ENCODE data around the gene TIMP2. TPM values are rescaled to one million over a fixed set of nuclear protein-coding genes. Genes with fewer than 3 reads are reported as not detected.

TIMP2 gene
- total and polyA plus RNA-seq, 4 donors: 47.5 to 176 (median 91.9) TPM

- Histone ChIP-seq H3K36me3 (ENCODE audit: control insufficient read depth in 4 of 4, insufficient read depth in 4 of 4, low read length in 4 of 4) (peaks cover 0 to 10% (median 6%) of the 10 kb centered on the region in 4 donors), H3K27me3 (ENCODE audit: control insufficient read depth in 3 of 3, insufficient read depth in 3 of 3, low read length in 2 of 3) (no peaks in the 10 kb centered on the region), H3K9ac (ENCODE audit: insufficient read depth in 1 of 2, low read length in 2 of 2) (no peak overlapping the region), H3K27ac (ENCODE audit: low read depth in 1 of 2, low read length in 1 of 2) (no peak overlapping the region), H3K4me1 (ENCODE audit: control insufficient read depth in 5 of 5, insufficient read depth in 5 of 5, low read length in 5 of 5) (peaks cover 0 to 16% (median 6%) of the 10 kb centered on the region in 5 donors), H3K4me3 (no peak overlapping the region), H3K9me3 (ENCODE audit: control insufficient read depth in 4 of 4, insufficient read depth in 3 of 4, low read length in 3 of 4) (no peaks in the 10 kb centered on the region)
- DNase-seq (no peak), ATAC-seq (ENCODE audit: insufficient read depth, low FRiP score) (no peak)
- TF ChIP-seq CTCF (IDR thresholded peaks at IDR 0.05; ENCODE audit: control extremely low read depth, extremely low read depth): no peak
- WGBS, 2 donors: 96 to 98% methylated on average over 10 of the region's 10 CpGs
These were observed 23.4 kb downstream of the TIMP2 start for GRCh38 chr17:78901806-78902205.

GRCh38 chr17:78900816-78901215 is 24.4 kb downstream of the TIMP2 start:
- Histone ChIP-seq H3K9me3 (ENCODE audit: control insufficient read depth in 4 of 4, insufficient read depth in 3 of 4, low read length in 3 of 4) (no peaks in the 10 kb centered on the region), H3K4me1 (ENCODE audit: control insufficient read depth in 5 of 5, insufficient read depth in 5 of 5, low read length in 5 of 5) (peaks cover 2 to 22% (median 6%) of the 10 kb centered on the region in 5 donors), H3K36me3 (ENCODE audit: control insufficient read depth in 4 of 4, insufficient read depth in 4 of 4, low read length in 4 of 4) (peaks cover 0 to 10% (median 6%) of the 10 kb centered on the region in 4 donors), H3K27me3 (ENCODE audit: control insufficient read depth in 3 of 3, insufficient read depth in 3 of 3, low read length in 2 of 3) (no peaks in the 10 kb centered on the region), H3K4me3 (no peak overlapping the region), H3K9ac (ENCODE audit: insufficient read depth in 1 of 2, low read length in 2 of 2) (no peak overlapping the region), H3K27ac (ENCODE audit: low read depth in 1 of 2, low read length in 1 of 2) (no peak overlapping the region)
- DNase-seq (no peak), ATAC-seq (ENCODE audit: insufficient read depth, low FRiP score) (no peak)
- 92 to 93% methylated on average over 29 of the region's 29 CpGs for WGBS, 2 donors
- TF ChIP-seq CTCF (IDR thresholded peaks at IDR 0.05; ENCODE audit: control extremely low read depth, extremely low read depth): no peak

- no peaks in the 10 kb centered on the region for H3K27me3 ChIP-seq (ENCODE audit: control insufficient read depth in 3 of 3, insufficient read depth in 3 of 3, low read length in 2 of 3)
- peak; percentile 38 for ATAC-seq (ENCODE audit: insufficient read depth, low FRiP score)
- peaks cover 0 to 10% (median 6%) of the 10 kb centered on the region in 4 donors for H3K36me3 ChIP-seq (ENCODE audit: control insufficient read depth in 4 of 4, insufficient read depth in 4 of 4, low read length in 4 of 4)
- TF ChIP-seq CTCF (IDR thresholded peaks at IDR 0.05; ENCODE audit: control extremely low read depth, extremely low read depth): no peak
- no peak for DNase-seq
- peaks cover 2 to 22% (median 7%) of the 10 kb centered on the region in 5 donors for H3K4me1 ChIP-seq (ENCODE audit: control insufficient read depth in 5 of 5, insufficient read depth in 5 of 5, low read length in 5 of 5)
- H3K9me3 ChIP-seq (ENCODE audit: control insufficient read depth in 4 of 4, insufficient read depth in 3 of 4, low read length in 3 of 4): no peaks in the 10 kb centered on the region
- H3K9ac ChIP-seq (ENCODE audit: insufficient read depth in 1 of 2, low read length in 2 of 2): no peak overlapping the region
- H3K27ac ChIP-seq (ENCODE audit: low read depth in 1 of 2, low read length in 1 of 2): peak overlapping the region in 1 of 2 donors; percentile 39
- no peak overlapping the region for H3K4me3 ChIP-seq
- 65 to 84% methylated on average over 18 of the region's 18 CpGs for WGBS, 2 donors
These were observed 25.6 kb downstream of the TIMP2 start for GRCh38 chr17:78899361-78900260.
